ENCODE data around the gene USP17L21. TPM values are rescaled to one million over a fixed set of nuclear protein-coding genes. Genes with fewer than 3 reads are reported as not detected.
"Not testable (repeated sequence)": the region's sequence is repeated elsewhere in the genome, so short reads cannot be mapped to it uniquely, and the experiment has no call there.

USP17L21 gene
- total RNA-seq (2014; rRNA removed): not detected in 2 replicates
- not detected for Bru-seq, nascent RNA
- BruChase-seq, experiment 1, labeled RNA remaining after a 6-hour chase: not detected
- not detected for BruChase-seq, experiment 2, labeled RNA remaining after a 2-hour chase
- long read RNA-seq: 0 reads

- intact Hi-C loops (cut with micrococcal nuclease); BruUV-seq (replicated peaks); H3K4me2 ChIP-seq (ENCODE audit: low read length); ATAC-seq; POLR2A ChIA-PET (ENCODE audit: unreplicated experiment); H3K9me2 ChIP-seq (replicated peaks; ENCODE audit: low read length); H3K27ac ChIP-seq (ENCODE audit: low read length); H3K27me3 ChIP-seq (ENCODE audit: low read length); H3K36me3 ChIP-seq (ENCODE audit: low read depth, low read length); CTCF ChIA-PET; H2AFZ ChIP-seq (ENCODE audit: low read length); DNase-seq; H3K4me1 ChIP-seq (ENCODE audit: insufficient read depth, low read length); H3K4me3 ChIP-seq (ENCODE audit: low read length); H3K79me2 ChIP-seq (ENCODE audit: low read length); H3F3A ChIP-seq (ENCODE audit: low read length, unreplicated experiment); H3K9me3 ChIP-seq (ENCODE audit: low read length); H4K20me1 ChIP-seq (ENCODE audit: low read length); H3K9ac ChIP-seq (ENCODE audit: low read length): not testable (repeated sequence)
Measured at GRCh38 chr4:9262572-9262971, at the start of gene USP17L21. Gene USP17L21 (plus strand): TSS chr4:9262872. CDS start chr4:9262872, 0 bp downstream.

GRCh38 chr4:9214701-9215100 lies 48.0 kb upstream of the USP17L21 start:
- H4K20me1 ChIP-seq (ENCODE audit: low read length); H3K27me3 ChIP-seq (ENCODE audit: low read length); H3K4me3 ChIP-seq (ENCODE audit: low read length); H3K4me1 ChIP-seq (ENCODE audit: insufficient read depth, low read length); H3K9me3 ChIP-seq (ENCODE audit: low read length); H3K9me2 ChIP-seq (replicated peaks; ENCODE audit: low read length); H2AFZ ChIP-seq (ENCODE audit: low read length); BruUV-seq (replicated peaks); H3K36me3 ChIP-seq (ENCODE audit: low read depth, low read length); H3F3A ChIP-seq (ENCODE audit: low read length, unreplicated experiment); intact Hi-C loops (cut with micrococcal nuclease); DNase-seq; CTCF ChIA-PET; POLR2A ChIA-PET (ENCODE audit: unreplicated experiment); H3K9ac ChIP-seq (ENCODE audit: low read length); H3K79me2 ChIP-seq (ENCODE audit: low read length); ATAC-seq; H3K27ac ChIP-seq (ENCODE audit: low read length); H3K4me2 ChIP-seq (ENCODE audit: low read length): not testable (repeated sequence)

- H3K9ac ChIP-seq (ENCODE audit: low read length); H3K36me3 ChIP-seq (ENCODE audit: low read depth, low read length); H3F3A ChIP-seq (ENCODE audit: low read length, unreplicated experiment); BruUV-seq (replicated peaks); CTCF ChIA-PET; H3K27ac ChIP-seq (ENCODE audit: low read length); DNase-seq; H3K79me2 ChIP-seq (ENCODE audit: low read length); ATAC-seq; H4K20me1 ChIP-seq (ENCODE audit: low read length); H3K4me1 ChIP-seq (ENCODE audit: insufficient read depth, low read length); H3K4me3 ChIP-seq (ENCODE audit: low read length); H3K27me3 ChIP-seq (ENCODE audit: low read length); H3K9me3 ChIP-seq (ENCODE audit: low read length); H2AFZ ChIP-seq (ENCODE audit: low read length); POLR2A ChIA-PET (ENCODE audit: unreplicated experiment); H3K4me2 ChIP-seq (ENCODE audit: low read length); H3K9me2 ChIP-seq (replicated peaks; ENCODE audit: low read length); intact Hi-C loops (cut with micrococcal nuclease): not testable (repeated sequence)
Measured at GRCh38 chr4:9215105-9215504, 47.6 kb upstream of the USP17L21 start, which contains the start of gene USP17L11. Gene USP17L11 (plus strand): TSS chr4:9215405. CDS start chr4:9215405, 0 bp downstream.

- DNase-seq, CTCF ChIA-PET, ATAC-seq: not testable (repeated sequence)
Measured at GRCh38 chr4:9219852-9220251, 42.8 kb upstream of the USP17L21 start, which contains the start of gene USP17L12. Gene USP17L12 (plus strand): TSS chr4:9220152. CDS start chr4:9220152, 0 bp downstream.

GRCh38 chr4:9224596-9224995 lies 38.1 kb upstream of the USP17L21 start, which contains the start of gene USP17L13:
Gene USP17L13 (plus strand): TSS chr4:9224896. CDS start chr4:9224896, 0 bp downstream.
- BruUV-seq (replicated peaks); ATAC-seq; CTCF ChIA-PET; H3K4me1 ChIP-seq (ENCODE audit: insufficient read depth, low read length); H3K9me2 ChIP-seq (replicated peaks; ENCODE audit: low read length); H3K9ac ChIP-seq (ENCODE audit: low read length); H3K4me2 ChIP-seq (ENCODE audit: low read length); H3K36me3 ChIP-seq (ENCODE audit: low read depth, low read length); H3K9me3 ChIP-seq (ENCODE audit: low read length); H2AFZ ChIP-seq (ENCODE audit: low read length); POLR2A ChIA-PET (ENCODE audit: unreplicated experiment); DNase-seq; H3K27ac ChIP-seq (ENCODE audit: low read length); H3F3A ChIP-seq (ENCODE audit: low read length, unreplicated experiment); H3K79me2 ChIP-seq (ENCODE audit: low read length); H3K27me3 ChIP-seq (ENCODE audit: low read length); intact Hi-C loops (cut with micrococcal nuclease); H4K20me1 ChIP-seq (ENCODE audit: low read length); H3K4me3 ChIP-seq (ENCODE audit: low read length): not testable (repeated sequence)

More at GRCh38 chr4:9219852-9220251, 42.8 kb upstream of the USP17L21 start, which contains the start of gene USP17L12:
- H3K9ac ChIP-seq (ENCODE audit: low read length); H3F3A ChIP-seq (ENCODE audit: low read length, unreplicated experiment); H3K36me3 ChIP-seq (ENCODE audit: low read depth, low read length); intact Hi-C loops (cut with micrococcal nuclease); H3K4me2 ChIP-seq (ENCODE audit: low read length); H3K27ac ChIP-seq (ENCODE audit: low read length); H3K4me3 ChIP-seq (ENCODE audit: low read length); H4K20me1 ChIP-seq (ENCODE audit: low read length); H3K4me1 ChIP-seq (ENCODE audit: insufficient read depth, low read length); BruUV-seq (replicated peaks); H2AFZ ChIP-seq (ENCODE audit: low read length); H3K9me2 ChIP-seq (replicated peaks; ENCODE audit: low read length); POLR2A ChIA-PET (ENCODE audit: unreplicated experiment); H3K9me3 ChIP-seq (ENCODE audit: low read length); H3K27me3 ChIP-seq (ENCODE audit: low read length); H3K79me2 ChIP-seq (ENCODE audit: low read length): not testable (repeated sequence)

GRCh38 chr4:9230249-9230648 lies 32.4 kb upstream of the USP17L21 start:
- H4K20me1 ChIP-seq (ENCODE audit: low read length); H3F3A ChIP-seq (ENCODE audit: low read length, unreplicated experiment); H3K27me3 ChIP-seq (ENCODE audit: low read length); ATAC-seq; H3K9me3 ChIP-seq (ENCODE audit: low read length); H3K79me2 ChIP-seq (ENCODE audit: low read length); POLR2A ChIA-PET (ENCODE audit: unreplicated experiment); H2AFZ ChIP-seq (ENCODE audit: low read length); H3K4me1 ChIP-seq (ENCODE audit: insufficient read depth, low read length); H3K9ac ChIP-seq (ENCODE audit: low read length); intact Hi-C loops (cut with micrococcal nuclease); H3K9me2 ChIP-seq (replicated peaks; ENCODE audit: low read length); H3K4me2 ChIP-seq (ENCODE audit: low read length); H3K4me3 ChIP-seq (ENCODE audit: low read length); DNase-seq; BruUV-seq (replicated peaks); H3K36me3 ChIP-seq (ENCODE audit: low read depth, low read length); H3K27ac ChIP-seq (ENCODE audit: low read length); CTCF ChIA-PET: not testable (repeated sequence)

- H3K4me2 ChIP-seq (ENCODE audit: low read length); POLR2A ChIA-PET (ENCODE audit: unreplicated experiment); H3K9ac ChIP-seq (ENCODE audit: low read length); CTCF ChIA-PET; H3K4me1 ChIP-seq (ENCODE audit: insufficient read depth, low read length); ATAC-seq; DNase-seq; H2AFZ ChIP-seq (ENCODE audit: low read length); H4K20me1 ChIP-seq (ENCODE audit: low read length); H3K9me2 ChIP-seq (replicated peaks; ENCODE audit: low read length); intact Hi-C loops (cut with micrococcal nuclease); H3K27ac ChIP-seq (ENCODE audit: low read length); H3K79me2 ChIP-seq (ENCODE audit: low read length); H3F3A ChIP-seq (ENCODE audit: low read length, unreplicated experiment); H3K36me3 ChIP-seq (ENCODE audit: low read depth, low read length); H3K4me3 ChIP-seq (ENCODE audit: low read length); H3K27me3 ChIP-seq (ENCODE audit: low read length); BruUV-seq (replicated peaks); H3K9me3 ChIP-seq (ENCODE audit: low read length): not testable (repeated sequence)
Measured at GRCh38 chr4:9234085-9234484, 28.6 kb upstream of the USP17L21 start, which contains the start of gene USP17L15. Gene USP17L15 (plus strand): TSS chr4:9234385. CDS start chr4:9234385, 0 bp downstream.
